IMR-90 (cell line): Measurements from ENCODE around the gene PRKCE. TPM values are rescaled to one million over a fixed set of nuclear protein-coding genes. Genes with fewer than 3 reads are reported as not detected.

ENCODE experiments used
- ATAC-seq: fragments of 200-7000 bp; cut with Tn5 transposase; 2 replicates; pipeline ENCODE4 v1.9.1; 2020; ENCODE audit warnings: low read depth, mild to moderate bottlenecking, moderate library complexity
- BruUV-seq: library from RNA; stranded (reverse); fragments of 400-500 nt; replicated peaks from 2 replicates; lab custom pipeline; 2021; lab: Mats Ljungman, UMichigan
- CTCF ChIA-PET: fragments of 300-600 bp; formaldehyde crosslinking; extraction: SDS; loops from one replicate; lab custom pipeline; 2021; ENCODE audit warnings: antibody characterized with exemption; lab: Yijun Ruan, JAX
- POLR2A ChIA-PET: fragments of 300-600 bp; sonication (Branson Sonifier 250); formaldehyde crosslinking; loops from one replicate; lab custom pipeline; 2022; ENCODE audit warnings: antibody characterized with exemption; ENCODE audit not compliant: unreplicated experiment; lab: Charles Lee
- DNase-seq: peaks from one replicate; pipeline ENCODE4 v3.0.0; 2013
- H2AFZ ChIP-seq: replicated peaks from 2 replicates; pipeline ENCODE3; 2013; ENCODE audit warnings: low read length, mild to moderate bottlenecking; ENCODE audit not compliant: poor library complexity
- H2AK5ac ChIP-seq: 2 replicates; pipeline ENCODE4 v1.6.1; 2013; ENCODE audit warnings: low read depth, low read length, inconsistent platforms
- H2AK9ac ChIP-seq: replicated peaks from 2 replicates; pipeline ENCODE3; 2013; ENCODE audit warnings: mild to moderate bottlenecking, low read depth, low read length, moderate library complexity; ENCODE audit not compliant: poor library complexity
- H2BK120ac ChIP-seq: 2 replicates; pipeline ENCODE4 v1.6.1; 2013; ENCODE audit warnings: low read depth, low read length, inconsistent platforms
- H2BK15ac ChIP-seq: 3 replicates; pipeline ENCODE4 v1.6.1; 2013; ENCODE audit warnings: low read depth, low read length, inconsistent platforms
- H2BK20ac ChIP-seq: 2 replicates; pipeline ENCODE4 v1.6.1; 2013; ENCODE audit warnings: low read depth, mild to moderate bottlenecking, inconsistent platforms, low read length, moderate library complexity
- H2BK5ac ChIP-seq: 2 replicates; pipeline ENCODE4 v1.6.1; 2013; ENCODE audit warnings: mild to moderate bottlenecking, low read depth, low read length, inconsistent platforms; ENCODE audit not compliant: poor library complexity, severe bottlenecking
- H3K14ac ChIP-seq: replicated peaks from 2 replicates; pipeline ENCODE4 v1.6.1; 2013; ENCODE audit warnings: low read depth, low read length, inconsistent platforms
- H3K18ac ChIP-seq: 2 replicates; pipeline ENCODE4 v1.6.1; 2013; ENCODE audit warnings: low read depth, low read length, control low read depth
- H3K23ac ChIP-seq: 2 replicates; pipeline ENCODE4 v1.6.1; 2013; ENCODE audit warnings: low read depth, low read length, inconsistent platforms
- H3K27ac ChIP-seq: 2 replicates; pipeline ENCODE4 v1.5.1; 2013; ENCODE audit warnings: mild to moderate bottlenecking, control low read depth, low read length; ENCODE audit not compliant: insufficient read depth
- H3K27me3 ChIP-seq: 2 replicates; pipeline ENCODE4 v1.6.1; 2013; ENCODE audit warnings: low read length; ENCODE audit not compliant: control insufficient read depth, insufficient read depth
- H3K36me3 ChIP-seq: 2 replicates; pipeline ENCODE4 v1.6.1; 2013; ENCODE audit warnings: low read length, mixed read lengths; ENCODE audit not compliant: control insufficient read depth, insufficient read depth
- H3K4ac ChIP-seq: 2 replicates; pipeline ENCODE4 v1.6.1; 2013; ENCODE audit warnings: low read depth, low read length, inconsistent platforms
- H3K4me1 ChIP-seq: 2 replicates; pipeline ENCODE4 v1.6.1; 2013; ENCODE audit warnings: low read length, mixed read lengths; ENCODE audit not compliant: control insufficient read depth, insufficient read depth
- H3K4me2 ChIP-seq: 2 replicates; pipeline ENCODE4 v1.6.1; 2013; ENCODE audit warnings: low read depth, mild to moderate bottlenecking, control low read depth, low read length, moderate library complexity
- H3K4me3 ChIP-seq: 2 replicates; pipeline ENCODE4 v1.5.1; 2013; ENCODE audit warnings: low read depth, mild to moderate bottlenecking, control low read depth, low read length, moderate library complexity; ENCODE audit not compliant: insufficient read depth
- H3K56ac ChIP-seq: 2 replicates; pipeline ENCODE4 v1.6.1; 2013; ENCODE audit warnings: low read length, inconsistent platforms; ENCODE audit not compliant: insufficient read depth; ENCODE audit errors: extremely low read depth
- H3K79me1 ChIP-seq, 2 experiments: 2 replicates each; pipeline ENCODE4 v1.6.1; 2013; ENCODE audit warnings: low read length in 2 of 2, inconsistent platforms in 1 of 2, low read depth in 1 of 2
- H3K9ac ChIP-seq: 2 replicates; pipeline ENCODE4 v1.6.1; 2013; ENCODE audit warnings: low read depth, low read length, control low read depth
- H3K9me1 ChIP-seq: 2 replicates; pipeline ENCODE4 v1.6.1; 2013; ENCODE audit warnings: low read length, inconsistent platforms; ENCODE audit not compliant: insufficient read depth
- H3K9me3 ChIP-seq: 2 replicates; pipeline ENCODE4 v1.6.1; 2013; ENCODE audit warnings: low read length; ENCODE audit not compliant: control insufficient read depth, insufficient read depth
- H4K20me1 ChIP-seq: 2 replicates; pipeline ENCODE4 v1.6.1; 2013; ENCODE audit warnings: low read length, inconsistent platforms; ENCODE audit not compliant: insufficient read depth
- H4K5ac ChIP-seq: 2 replicates; pipeline ENCODE4 v1.6.1; 2013; ENCODE audit warnings: mild to moderate bottlenecking, low read depth, low read length, control low read depth
- H4K8ac ChIP-seq, 2 experiments: 2 replicates each; pipeline ENCODE4 v1.6.1; 2013; ENCODE audit warnings: low read depth in 2 of 2, low read length in 2 of 2, control low read depth in 1 of 2, inconsistent platforms in 1 of 2
- H4K91ac ChIP-seq: 2 replicates; pipeline ENCODE4 v1.6.1; 2013; ENCODE audit warnings: low read depth, low read length, inconsistent platforms; ENCODE audit not compliant: insufficient read depth
- BHLHE40 ChIP-seq: fragments of 150-350 bp; IDR thresholded peaks from 2 replicates; pipeline ENCODE4 v1.6.1; 2016; ENCODE audit warnings: mild to moderate bottlenecking, low read depth, low read length
- CTCF ChIP-seq: conservative IDR thresholded peaks from 2 replicates; pipeline ENCODE4 v1.5.1; 2012; ENCODE audit warnings: mild to moderate bottlenecking, low read depth, low read length, improper control_type of control experiment
- MAFK ChIP-seq: IDR thresholded peaks from 2 replicates; pipeline ENCODE4 v1.6.1; 2012; ENCODE audit warnings: low read depth, low read length, improper control_type of control experiment
- MAZ ChIP-seq: IDR thresholded peaks from 2 replicates; pipeline ENCODE4 v1.6.1; 2012; ENCODE audit warnings: low read depth, mild to moderate bottlenecking, low read length, improper control_type of control experiment, moderate library complexity, borderline replicate concordance
- MXI1 ChIP-seq: IDR thresholded peaks from 2 replicates; pipeline ENCODE4 v1.6.1; 2012; ENCODE audit warnings: low read depth, mild to moderate bottlenecking, low read length, moderate library complexity, borderline replicate concordance
- POLR2A ChIP-seq: IDR thresholded peaks from 2 replicates; pipeline ENCODE4 v1.6.1; 2012; ENCODE audit warnings: mild to moderate bottlenecking, low read depth, low read length
- WGBS, 2 experiments: methylation state at CpG; one replicate each; pipeline versions ENCODE4 v1.1.5 to v1.1.7; 2013; ENCODE audit warnings: missing lambda C conversion rate in 2 of 2; ENCODE audit not compliant: insufficient read length in 1 of 2; ENCODE audit errors: extremely low coverage in 2 of 2; 5-methylcytosine and 5-hydroxymethylcytosine counted together
- dilution Hi-C: fragments of 300-500 bp; cut with HindIII; formaldehyde crosslinking; loops from one replicate; pipeline ENCODE4 v1.14.3; 2018; ENCODE audit warnings: low sequenced_read_pairs; ENCODE audit not compliant: unreplicated experiment
- in situ Hi-C: fragments of 300-500 bp; cut with MboI; formaldehyde crosslinking; loops from 3 replicates; pipeline ENCODE4 v1.14.3; 2019; ENCODE audit warnings: low sequenced_read_pairs, inconsistent platforms, mixed read lengths
- intact Hi-C: fragments of 100-400 bp; cut with micrococcal nuclease; formaldehyde crosslinking; loops from 2 replicates; pipeline ENCODE4 v1.10.0; 2022
- polyA plus RNA-seq, 3 experiments: library from polyadenylated mRNA; depleted of rRNA; stranded (reverse); fragments of >200 nt; gene quantifications; 2 replicates each; pipeline ENCODE4 v1.2.3, GENCODE V29; 2012; ENCODE audit warnings: low replicate concordance in 1 of 3
- total RNA-seq: library from RNA; depleted of rRNA; stranded (reverse); fragments of >200 nt; gene quantifications from 2 replicates; pipeline ENCODE4 v1.2.3, GENCODE V29; 2012

Gene PRKCE
- total and polyA plus RNA-seq, 2 of the 4 experiments (the other 2 are of a cell fraction), result 8.1 to 32.4 TPM

- Histone ChIP-seq H3K9me3 (no peaks in the 10 kb centered on the region), H4K8ac (no peak overlapping the region), H3K4ac (no peak overlapping the region), H3K27ac (no peak overlapping the region), H3K79me1 (peaks cover 18 to 34% of the 10 kb centered on the region in 2 experiments), H2BK5ac (no peak overlapping the region), H3K9ac (no peak overlapping the region), H3K56ac (no peak overlapping the region), H2BK20ac (no peak overlapping the region), H2BK120ac (no peak overlapping the region), H3K23ac (no peak overlapping the region; the same call in 1 of the 2 replicates), H2BK15ac (no peak overlapping the region), H3K4me2 (no peak overlapping the region), H3K27me3 (no peaks in the 10 kb centered on the region), H3K18ac (no peak overlapping the region; the same call in 1 of the 2 replicates), H2AFZ (no peak overlapping the region), H4K5ac (no peak overlapping the region), H4K91ac (no peak overlapping the region), H4K20me1 (peaks cover 10% of the 10 kb centered on the region; the same call in 1 of the 2 replicates), H3K9me1 (0 out of 2 replicates have a peak, but pooled peaks cover 13% of the 10 kb centered on the region), H3K4me1 (peaks cover 8% of the 10 kb centered on the region; the same call in 1 of the 2 replicates), H2AK5ac (no peak overlapping the region; the same call in 1 of the 2 replicates), H2AK9ac (no peak overlapping the region), H3K4me3 (no peak overlapping the region), H3K36me3 (no peaks in the 10 kb centered on the region), H3K14ac (no peak overlapping the region)
- intact Hi-C loops (no loop called here), dilution Hi-C loops (no loop called here), in situ Hi-C loops (loop anchor here (10.0 kb wide), 1 partner anchor 165 kb away; no protein-coding TSS in a partner anchor)
- CTCF ChIA-PET, result no interaction called here
- POLR2A ChIA-PET, result no interaction called here
- TF ChIP-seq MAZ (no peak), MXI1 (no peak), CTCF (no peak), POLR2A (no peak), MAFK (no peak), BHLHE40 (no peak)
- WGBS, 2 experiments, result 92% methylated on average over 5 of the region's 15 CpGs; no CpG with 5 or more reads in 1 of the 2 experiments
- DNase-seq, result no peak
- ATAC-seq, result no peak
- no TSS peak for BruUV-seq
These were observed 118.5 kb downstream of the PRKCE start for GRCh38 chr2:45769854-45770576.
